DMS53 (cell line): Measurements from ENCODE around the gene C19orf25.
A peak's percentile ranks its signal among the peaks of the same experiment; 100 is the strongest.

Experiments
- DNase-seq: peaks from one replicate; lab custom pipeline; 2025; lab: John Stamatoyannopoulos, UW

Gene C19orf25

GRCh38 chr19:1496714-1497577 is 17.9 kb upstream of the C19orf25 start:
- peak; percentile 34 for DNase-seq

GRCh38 chr19:1495799-1496713 is 17.0 kb upstream of the C19orf25 start:
- peak; percentile 73 for DNase-seq

- no peak for DNase-seq
Observed at GRCh38 chr19:1495051-1495798, 16.2 kb upstream of the C19orf25 start.

GRCh38 chr19:1494115-1494815 is 15.2 kb upstream of the C19orf25 start:
- no peak for DNase-seq

GRCh38 chr19:1492474-1493006 is 13.5 kb upstream of the C19orf25 start:
- DNase-seq: peak; percentile 43

- DNase-seq: no peak
Observed at GRCh38 chr19:1491849-1492170, 12.8 kb upstream of the C19orf25 start.

- no peak for DNase-seq
Observed at GRCh38 chr19:1491114-1491848, 12.3 kb upstream of the C19orf25 start, which contains the start of gene REEP6. REEP6 (plus strand) TSS chr19:1491181; CDS start chr19:1491270, 89 bp downstream.

GRCh38 chr19:1490311-1491113 is 11.5 kb upstream of the C19orf25 start, which contains the start of gene PCSK4:
PCSK4 (minus strand) TSS chr19:1490350; CDS start chr19:1490346, 4 bp downstream.
- peak; percentile 97 for DNase-seq

- no peak for DNase-seq
Observed at GRCh38 chr19:1489463-1490310, 10.7 kb upstream of the C19orf25 start.

- no peak for DNase-seq
Observed at GRCh38 chr19:1488282-1488601, 9.2 kb upstream of the C19orf25 start.

- no peak for DNase-seq
Observed at GRCh38 chr19:1487576-1488281, 8.7 kb upstream of the C19orf25 start.

- DNase-seq: no peak
Observed at GRCh38 chr19:1486720-1487575, 7.9 kb upstream of the C19orf25 start.

GRCh38 chr19:1483979-1484428 is 5.0 kb upstream of the C19orf25 start:
- DNase-seq: no peak

GRCh38 chr19:1483131-1483978 is 4.3 kb upstream of the C19orf25 start:
- no peak for DNase-seq

- no peak for DNase-seq
Observed at GRCh38 chr19:1482361-1483130, 3.5 kb upstream of the C19orf25 start.
